ENCODE data around the gene LHX6. TPM values are rescaled to one million over a fixed set of nuclear protein-coding genes. Genes with fewer than 3 reads are reported as not detected.

Gene LHX6
- total and polyA plus RNA-seq, 2 of the 13 experiments (the other 11 are each of a cell fraction or from before 2014, with no cell fraction given): 1.1 to 1.3 TPM

DNA sequence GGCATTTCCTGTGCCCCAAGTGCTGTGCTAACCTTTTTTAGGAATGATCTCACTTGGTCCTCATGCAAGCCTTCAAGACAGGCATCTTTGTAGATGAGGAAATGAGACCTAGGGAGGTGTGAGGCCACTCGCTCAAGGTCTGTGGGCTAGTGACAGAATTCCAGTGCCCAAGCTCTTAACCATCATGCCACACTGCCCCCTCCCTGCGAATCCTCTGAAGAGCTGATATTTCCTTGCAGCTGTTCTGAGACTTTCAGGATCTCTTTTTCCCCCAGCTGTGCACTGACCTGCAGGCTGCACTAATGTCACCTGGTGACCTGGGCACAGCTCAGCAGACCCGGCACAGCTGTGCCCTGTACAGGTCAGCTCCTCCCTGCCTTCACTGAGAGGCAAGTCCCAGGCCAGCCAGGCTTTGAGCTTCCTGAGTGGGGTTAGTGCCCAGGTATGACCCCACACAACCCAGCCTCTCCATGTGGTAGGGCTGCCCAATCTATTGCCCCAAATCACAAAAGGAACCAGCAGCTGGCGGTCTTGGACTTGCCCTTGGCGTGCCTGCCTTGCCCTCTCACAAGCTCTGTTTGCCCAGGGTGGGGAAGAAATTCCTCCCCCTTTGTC lies 36.4 kb downstream of the LHX6 start:
- Histone ChIP-seq H4K20me1 (ENCODE audit: insufficient read depth, low read length) (no peaks in the 10 kb centered on the region), H3K27me3 (ENCODE audit: control insufficient read depth in 1 of 2, insufficient read depth in 2 of 2, low read length in 2 of 2) (no peaks in the 10 kb centered on the region), H3K4me2 (ENCODE audit: low read depth, low read length) (no peak overlapping the region), H3K36me3 (replicated peaks in 1 of 2; ENCODE audit: control insufficient read depth in 1 of 2, insufficient read depth in 2 of 2, low read length in 2 of 2) (no peaks in the 10 kb centered on the region), H3K27ac (ENCODE audit: extremely low read length, insufficient read depth, low read length) (no peak overlapping the region), H3K9ac (ENCODE audit: insufficient read depth, low read depth, low read length) (no peak overlapping the region), H3K9me3 (ENCODE audit: low read length) (no peaks in the 10 kb centered on the region), H3K4me3 (replicated peaks in 1 of 3; ENCODE audit: insufficient read depth in 1 of 3, low read depth in 2 of 3, low read length in 3 of 3) (no peak overlapping the region), H3K4me1 (ENCODE audit: insufficient read depth, low read length) (peaks cover 66% of the 10 kb centered on the region), H3K79me2 (ENCODE audit: insufficient read depth, low read length) (no peaks in the 10 kb centered on the region), H2AFZ (ENCODE audit: low read length) (no peak overlapping the region)
- in situ Hi-C loops (cut with HindIII; ENCODE audit: extremely low pct_ligation_motif_present, low pct_unique_long_range_greater_than_20kb): no loop called here
- WGBS (ENCODE audit: low lambda C conversion rate): 45% methylated on average over 4 of the region's 5 CpGs
- no peak for DNase-seq (ENCODE audit: low spot score)
- ChIA-PET CTCF (ENCODE audit: low intra/inter-chr PET ratio, low total read pairs) (no interaction called here), POLR2A (interaction anchor here (1.7 kb wide), 1 partner anchor 72 kb away, joined by 10 read pairs; the partner anchor contains the start of genes MRRF and RBM18)
- no peak for FAIRE-seq
- peak; percentile 12; the same call in 1 of the 3 replicates for ATAC-seq
- no TSS peak for BruUV-seq (replicated peaks)
- intact Hi-C loops (cut with micrococcal nuclease; ENCODE audit: unreplicated experiment): no loop called here
- no peak for TF ChIP-seq ZNF383 (CRISPR knock-in tag; IDR thresholded peaks at IDR 0.05; ENCODE audit: borderline replicate concordance)
- 0 out of 2 replicates have a peak, but pooled peaks have one; percentile 38 for TF ChIP-seq MEIS1 (CRISPR knock-in tag; IDR thresholded peaks at IDR 0.05; ENCODE audit: borderline replicate concordance)
- TF ChIP-seq, protein P1, sequence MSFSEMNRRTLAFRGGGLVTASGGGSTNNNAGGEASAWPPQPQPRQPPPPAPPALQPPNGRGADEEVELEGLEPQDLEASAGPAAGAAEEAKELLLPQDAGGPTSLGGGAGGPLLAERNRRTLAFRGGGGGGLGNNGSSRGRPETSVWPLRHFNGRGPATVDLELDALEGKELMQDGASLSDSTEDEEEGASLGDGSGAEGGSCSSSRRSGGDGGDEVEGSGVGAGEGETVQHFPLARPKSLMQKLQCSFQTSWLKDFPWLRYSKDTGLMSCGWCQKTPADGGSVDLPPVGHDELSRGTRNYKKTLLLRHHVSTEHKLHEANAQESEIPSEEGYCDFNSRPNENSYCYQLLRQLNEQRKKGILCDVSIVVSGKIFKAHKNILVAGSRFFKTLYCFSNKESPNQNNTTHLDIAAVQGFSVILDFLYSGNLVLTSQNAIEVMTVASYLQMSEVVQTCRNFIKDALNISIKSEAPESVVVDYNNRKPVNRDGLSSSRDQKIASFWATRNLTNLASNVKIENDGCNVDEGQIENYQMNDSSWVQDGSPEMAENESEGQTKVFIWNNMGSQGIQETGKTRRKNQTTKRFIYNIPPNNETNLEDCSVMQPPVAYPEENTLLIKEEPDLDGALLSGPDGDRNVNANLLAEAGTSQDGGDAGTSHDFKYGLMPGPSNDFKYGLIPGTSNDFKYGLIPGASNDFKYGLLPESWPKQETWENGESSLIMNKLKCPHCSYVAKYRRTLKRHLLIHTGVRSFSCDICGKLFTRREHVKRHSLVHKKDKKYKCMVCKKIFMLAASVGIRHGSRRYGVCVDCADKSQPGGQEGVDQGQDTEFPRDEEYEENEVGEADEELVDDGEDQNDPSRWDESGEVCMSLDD (CRISPR knock-in tag; IDR thresholded peaks at IDR 0.05; ENCODE audit: borderline replicate concordance): no peak
- no peak for TF ChIP-seq DNMT3B (CRISPR knock-in tag; conservative IDR thresholded peaks at IDR 0.05)
- TF ChIP-seq, protein P2, sequence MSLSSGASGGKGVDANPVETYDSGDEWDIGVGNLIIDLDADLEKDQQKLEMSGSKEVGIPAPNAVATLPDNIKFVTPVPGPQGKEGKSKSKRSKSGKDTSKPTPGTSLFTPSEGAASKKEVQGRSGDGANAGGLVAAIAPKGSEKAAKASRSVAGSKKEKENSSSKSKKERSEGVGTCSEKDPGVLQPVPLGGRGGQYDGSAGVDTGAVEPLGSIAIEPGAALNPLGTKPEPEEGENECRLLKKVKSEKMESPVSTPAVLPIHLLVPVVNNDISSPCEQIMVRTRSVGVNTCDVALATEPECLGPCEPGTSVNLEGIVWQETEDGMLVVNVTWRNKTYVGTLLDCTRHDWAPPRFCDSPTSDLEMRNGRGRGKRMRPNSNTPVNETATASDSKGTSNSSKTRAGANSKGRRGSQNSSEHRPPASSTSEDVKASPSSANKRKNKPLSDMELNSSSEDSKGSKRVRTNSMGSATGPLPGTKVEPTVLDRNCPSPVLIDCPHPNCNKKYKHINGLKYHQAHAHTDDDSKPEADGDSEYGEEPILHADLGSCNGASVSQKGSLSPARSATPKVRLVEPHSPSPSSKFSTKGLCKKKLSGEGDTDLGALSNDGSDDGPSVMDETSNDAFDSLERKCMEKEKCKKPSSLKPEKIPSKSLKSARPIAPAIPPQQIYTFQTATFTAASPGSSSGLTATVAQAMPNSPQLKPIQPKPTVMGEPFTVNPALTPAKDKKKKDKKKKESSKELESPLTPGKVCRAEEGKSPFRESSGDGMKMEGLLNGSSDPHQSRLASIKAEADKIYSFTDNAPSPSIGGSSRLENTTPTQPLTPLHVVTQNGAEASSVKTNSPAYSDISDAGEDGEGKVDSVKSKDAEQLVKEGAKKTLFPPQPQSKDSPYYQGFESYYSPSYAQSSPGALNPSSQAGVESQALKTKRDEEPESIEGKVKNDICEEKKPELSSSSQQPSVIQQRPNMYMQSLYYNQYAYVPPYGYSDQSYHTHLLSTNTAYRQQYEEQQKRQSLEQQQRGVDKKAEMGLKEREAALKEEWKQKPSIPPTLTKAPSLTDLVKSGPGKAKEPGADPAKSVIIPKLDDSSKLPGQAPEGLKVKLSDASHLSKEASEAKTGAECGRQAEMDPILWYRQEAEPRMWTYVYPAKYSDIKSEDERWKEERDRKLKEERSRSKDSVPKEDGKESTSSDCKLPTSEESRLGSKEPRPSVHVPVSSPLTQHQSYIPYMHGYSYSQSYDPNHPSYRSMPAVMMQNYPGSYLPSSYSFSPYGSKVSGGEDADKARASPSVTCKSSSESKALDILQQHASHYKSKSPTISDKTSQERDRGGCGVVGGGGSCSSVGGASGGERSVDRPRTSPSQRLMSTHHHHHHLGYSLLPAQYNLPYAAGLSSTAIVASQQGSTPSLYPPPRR (CRISPR knock-in tag; IDR thresholded peaks at IDR 0.05; ENCODE audit: borderline replicate concordance): no peak
- TF ChIP-seq SMARCC2 (IDR thresholded peaks at IDR 0.05): no peak
- no peak for TF ChIP-seq CENPX (CRISPR knock-in tag; IDR thresholded peaks at IDR 0.05)
- TF ChIP-seq TP53 (CRISPR knock-in tag; conservative IDR thresholded peaks at IDR 0.05): no peak
- no peak for TF ChIP-seq SALL1 (CRISPR knock-in tag; IDR thresholded peaks at IDR 0.05)
- no peak for TF ChIP-seq PPARG (CRISPR knock-in tag; conservative IDR thresholded peaks at IDR 0.05)
- TF ChIP-seq, protein P3, sequence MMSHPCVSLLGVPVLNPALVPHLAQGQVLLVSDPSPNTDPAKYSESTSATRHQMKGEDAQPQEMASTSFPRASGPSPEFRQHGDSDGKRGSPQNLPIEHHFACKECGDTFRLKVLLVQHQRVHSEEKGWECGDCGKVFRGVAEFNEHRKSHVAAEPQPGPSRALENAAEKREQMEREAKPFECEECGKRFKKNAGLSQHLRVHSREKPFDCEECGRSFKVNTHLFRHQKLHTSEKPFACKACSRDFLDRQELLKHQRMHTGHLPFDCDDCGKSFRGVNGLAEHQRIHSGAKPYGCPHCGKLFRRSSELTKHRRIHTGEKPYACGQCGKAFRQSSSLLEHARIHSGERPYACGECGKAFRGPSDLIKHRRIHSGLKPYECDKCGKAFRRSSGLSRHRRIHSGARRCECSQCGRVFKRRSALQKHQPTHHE (CRISPR knock-in tag; IDR thresholded peaks at IDR 0.05; ENCODE audit: borderline replicate concordance): no peak
- no peak for TF ChIP-seq REL (CRISPR knock-in tag; conservative IDR thresholded peaks at IDR 0.05)
- peak; percentile 15; the same call in 1 of the 2 replicates for TF ChIP-seq STAG1 (CRISPR knock-in tag; IDR thresholded peaks at IDR 0.05)
- no peak for TF ChIP-seq FOXK2 (IDR thresholded peaks at IDR 0.05)
- no peak for TF ChIP-seq NFE2L2 (IDR thresholded peaks at IDR 0.05; ENCODE audit: low read length)

All from HepG2 (cell line).